ENCODE data around the gene GJA5. TPM values are rescaled to one million over a fixed set of nuclear protein-coding genes. Genes with fewer than 3 reads are reported as not detected.
A peak's percentile ranks its signal among the peaks of the same experiment; 100 is the strongest.

The GJA5 gene
- total RNA-seq, 3 donors from 2014 or later: not detected

DNA sequence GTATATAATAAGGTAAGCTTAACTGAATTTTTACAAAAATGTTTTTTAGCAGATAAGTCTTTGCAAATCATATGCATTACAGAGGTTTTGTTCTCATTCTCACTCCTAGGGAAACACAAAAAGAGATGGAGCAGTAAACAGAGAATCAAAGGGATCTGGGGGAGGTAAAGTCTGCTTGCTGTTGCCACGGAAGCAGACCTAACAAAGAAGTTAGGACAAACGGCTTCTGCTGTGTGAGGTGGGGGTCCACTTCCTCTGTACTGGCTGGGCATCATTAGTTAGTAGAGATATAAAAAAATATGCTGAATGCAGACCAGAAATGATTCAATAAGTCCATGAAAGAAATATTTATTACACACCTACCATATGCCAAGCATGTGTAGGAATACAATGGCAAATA lies 34.2 kb downstream of the GJA5 start:
- DNase-seq (no peak), ATAC-seq (no peak)
- Mint-ChIP-seq H3K27me3 (ENCODE audit: low read depth) (peaks cover 15% of the 10 kb centered on the region), H3K9me3 (no peaks in the 10 kb centered on the region), H3K4me3 (no peak overlapping the region), H3K36me3 (ENCODE audit: insufficient read depth) (no peaks in the 10 kb centered on the region), H3K4me1 (ENCODE audit: low read depth) (no peaks in the 10 kb centered on the region)

DNA sequence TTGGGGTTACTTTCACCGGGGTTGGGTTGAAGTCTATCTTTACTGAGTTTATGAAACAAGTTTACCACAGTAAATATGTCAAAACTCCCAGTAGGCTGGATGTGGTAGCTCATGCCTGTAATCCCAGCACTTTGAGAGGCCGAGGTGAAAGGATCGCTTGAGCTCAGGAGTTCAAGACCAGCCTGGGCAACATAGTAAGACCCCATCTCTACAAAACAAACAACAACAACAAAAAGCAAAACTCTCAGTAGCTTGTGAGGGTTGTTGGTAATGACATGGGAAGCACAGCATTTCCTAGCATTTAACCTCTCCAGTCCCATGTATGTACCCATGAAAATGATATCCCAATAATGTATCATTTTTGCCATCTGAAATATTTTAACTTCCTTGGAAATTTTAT lies 34.7 kb downstream of the GJA5 start:
- ATAC-seq: no peak
- H3K36me3 Mint-ChIP-seq (ENCODE audit: insufficient read depth): no peaks in the 10 kb centered on the region
- H3K4me3 Mint-ChIP-seq: no peak overlapping the region
- no peaks in the 10 kb centered on the region for H3K9me3 Mint-ChIP-seq
- DNase-seq: no peak
- peaks cover 10% of the 10 kb centered on the region for H3K27me3 Mint-ChIP-seq (ENCODE audit: low read depth)
- no peaks in the 10 kb centered on the region for H3K4me1 Mint-ChIP-seq (ENCODE audit: low read depth)

DNA sequence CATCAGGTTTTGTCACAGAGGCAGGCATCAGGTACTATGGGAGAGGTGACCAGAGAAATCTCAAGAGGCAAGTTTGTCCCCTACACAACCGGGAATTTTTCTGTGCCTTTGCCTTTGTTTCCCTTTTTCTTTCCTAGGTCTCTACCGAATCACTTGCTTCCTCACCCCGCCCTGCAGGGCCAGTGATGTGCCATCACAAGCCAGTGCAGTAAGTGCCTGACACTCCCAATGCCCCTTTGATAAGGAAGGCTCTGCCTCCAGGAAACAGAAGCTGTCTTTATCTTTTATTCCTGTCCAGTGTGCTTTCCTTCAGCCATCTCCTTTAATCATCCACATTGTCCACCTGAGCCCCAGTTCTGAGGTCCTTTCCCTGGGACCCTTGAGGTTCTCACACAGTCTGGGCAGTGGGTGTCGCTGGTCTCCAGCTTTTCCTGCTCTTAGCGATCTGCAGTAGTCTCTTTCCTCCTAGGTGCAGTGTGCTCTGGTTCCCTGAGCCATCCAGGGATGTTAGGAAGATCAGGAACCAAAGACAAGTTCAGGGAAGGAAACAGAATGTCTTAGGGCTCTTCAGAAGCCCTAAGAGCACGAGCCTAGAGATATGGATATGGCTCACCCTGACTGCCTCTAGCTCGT lies 36.6 kb downstream of the GJA5 start:
- ATAC-seq: peak in 1 of 2 donors; percentile 48

DNA sequence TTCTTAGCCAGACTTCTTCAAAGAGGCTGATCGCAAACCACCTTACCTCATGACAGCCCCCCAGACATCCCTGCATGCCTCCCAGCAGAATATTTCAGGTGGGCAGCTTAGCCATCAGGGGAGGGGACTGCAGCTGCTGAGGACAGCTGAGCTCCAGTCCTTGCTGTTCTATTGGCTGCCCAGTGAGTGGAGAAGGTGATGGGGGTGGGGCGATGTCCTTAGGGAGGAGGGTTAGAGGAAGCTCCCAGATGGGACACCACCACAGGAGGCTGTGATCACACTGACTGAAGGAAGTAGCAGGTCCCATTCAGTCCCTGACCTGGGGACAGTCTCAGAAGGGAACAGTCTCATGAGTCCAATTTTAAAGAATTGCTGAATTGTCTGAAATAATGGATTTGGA lies 38.3 kb downstream of the GJA5 start:
- Mint-ChIP-seq H3K4me1 (ENCODE audit: low read depth) (peaks cover 8% of the 10 kb centered on the region), H3K9me3 (no peaks in the 10 kb centered on the region), H3K27me3 (ENCODE audit: low read depth) (peaks cover 4% of the 10 kb centered on the region), H3K36me3 (ENCODE audit: insufficient read depth) (no peaks in the 10 kb centered on the region), H3K4me3 (no peak overlapping the region)
- ATAC-seq (no peak), DNase-seq (no peak)

More for the DNA sequence above, 36.6 kb downstream of the GJA5 start:
- Mint-ChIP-seq H3K27me3 (ENCODE audit: low read depth) (peaks cover 10% of the 10 kb centered on the region), H3K4me1 (ENCODE audit: low read depth) (no peaks in the 10 kb centered on the region), H3K36me3 (ENCODE audit: insufficient read depth) (no peaks in the 10 kb centered on the region), H3K4me3 (no peak overlapping the region), H3K9me3 (no peaks in the 10 kb centered on the region)
- DNase-seq: no peak

DNA sequence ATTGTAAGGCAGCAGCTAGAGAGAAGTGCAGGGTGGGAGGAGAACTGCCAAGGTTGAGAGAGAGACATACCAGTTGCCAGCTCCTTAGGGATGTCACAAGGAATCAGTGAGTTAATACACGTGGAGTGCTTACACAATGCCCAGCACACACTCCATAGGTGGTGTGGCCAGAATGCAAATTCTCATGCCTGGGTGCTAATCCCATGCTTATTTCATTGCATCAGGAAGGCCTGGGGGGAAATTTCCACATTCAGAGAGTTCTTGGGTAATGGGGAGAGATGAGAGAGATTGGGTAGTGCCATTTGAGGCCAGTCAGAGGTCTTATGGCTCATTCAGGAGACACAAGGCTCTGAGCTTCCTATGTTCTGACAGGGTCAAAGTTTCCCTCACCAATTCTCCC lies 38.7 kb downstream of the GJA5 start:
- ATAC-seq (no peak), DNase-seq (no peak)
- Mint-ChIP-seq H3K4me3 (no peak overlapping the region), H3K9me3 (no peaks in the 10 kb centered on the region), H3K36me3 (ENCODE audit: insufficient read depth) (no peaks in the 10 kb centered on the region), H3K27me3 (ENCODE audit: low read depth) (peaks cover 4% of the 10 kb centered on the region), H3K4me1 (ENCODE audit: low read depth) (peaks cover 12% of the 10 kb centered on the region)

DNA sequence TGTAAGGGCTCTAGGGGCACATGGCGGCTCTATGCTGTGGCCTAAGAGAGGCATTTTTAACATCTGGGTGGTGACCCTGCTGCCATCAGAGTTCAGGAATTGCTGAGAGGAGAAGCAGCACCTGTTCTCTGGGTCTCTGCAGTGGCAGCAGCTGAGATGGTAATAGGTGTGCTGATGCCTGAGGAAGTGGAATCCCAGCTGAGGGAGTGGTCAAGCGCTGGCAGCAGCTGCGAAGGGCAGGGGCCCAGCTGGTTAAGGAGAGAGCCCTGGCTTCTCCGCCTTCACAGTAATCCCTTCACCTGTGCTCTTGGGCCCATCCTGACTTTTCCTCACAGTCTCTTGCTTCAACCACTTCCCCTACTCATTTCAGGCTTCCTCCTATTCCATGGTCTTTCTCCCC lies 39.8 kb downstream of the GJA5 start:
- H3K36me3 Mint-ChIP-seq (ENCODE audit: insufficient read depth): no peaks in the 10 kb centered on the region
- H3K4me1 Mint-ChIP-seq (ENCODE audit: low read depth): peaks cover 12% of the 10 kb centered on the region
- DNase-seq (no peak), ATAC-seq (no peak)
- H3K4me3 Mint-ChIP-seq: no peak overlapping the region
- H3K27me3 Mint-ChIP-seq (ENCODE audit: low read depth): peaks cover 10% of the 10 kb centered on the region
- no peaks in the 10 kb centered on the region for H3K9me3 Mint-ChIP-seq

DNA sequence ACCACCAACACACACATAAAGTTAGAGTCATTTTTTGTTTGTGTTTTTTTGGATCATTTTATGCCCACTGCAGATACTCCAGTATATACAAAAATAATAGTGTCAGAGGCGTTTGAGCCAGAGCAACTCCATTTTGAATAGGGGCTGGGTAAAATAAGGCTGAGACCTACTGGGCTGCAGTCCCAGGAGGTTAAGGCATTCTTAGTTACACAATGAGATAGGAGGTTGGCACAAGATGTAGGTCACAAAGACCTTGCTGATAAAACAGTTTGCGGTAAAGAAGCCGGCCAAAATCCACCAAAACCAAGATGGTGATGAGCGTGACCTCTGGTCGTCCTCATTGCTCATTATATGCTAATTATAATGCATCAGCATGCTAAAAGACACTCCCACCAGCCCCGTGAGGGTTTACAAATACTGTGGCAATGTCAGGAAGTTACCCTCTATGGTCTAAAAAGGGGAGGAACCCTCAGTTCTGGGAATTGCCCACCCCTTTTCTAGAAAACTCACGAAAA lies 40.6 kb downstream of the GJA5 start:
- no peaks in the 10 kb centered on the region for H3K36me3 Mint-ChIP-seq (ENCODE audit: insufficient read depth)
- H3K27me3 Mint-ChIP-seq (ENCODE audit: low read depth): peaks cover 16% of the 10 kb centered on the region
- no peak overlapping the region for H3K4me3 Mint-ChIP-seq
- no peak for ATAC-seq
- no peak for DNase-seq
- no peaks in the 10 kb centered on the region for H3K9me3 Mint-ChIP-seq
- peaks cover 12% of the 10 kb centered on the region for H3K4me1 Mint-ChIP-seq (ENCODE audit: low read depth)

DNA sequence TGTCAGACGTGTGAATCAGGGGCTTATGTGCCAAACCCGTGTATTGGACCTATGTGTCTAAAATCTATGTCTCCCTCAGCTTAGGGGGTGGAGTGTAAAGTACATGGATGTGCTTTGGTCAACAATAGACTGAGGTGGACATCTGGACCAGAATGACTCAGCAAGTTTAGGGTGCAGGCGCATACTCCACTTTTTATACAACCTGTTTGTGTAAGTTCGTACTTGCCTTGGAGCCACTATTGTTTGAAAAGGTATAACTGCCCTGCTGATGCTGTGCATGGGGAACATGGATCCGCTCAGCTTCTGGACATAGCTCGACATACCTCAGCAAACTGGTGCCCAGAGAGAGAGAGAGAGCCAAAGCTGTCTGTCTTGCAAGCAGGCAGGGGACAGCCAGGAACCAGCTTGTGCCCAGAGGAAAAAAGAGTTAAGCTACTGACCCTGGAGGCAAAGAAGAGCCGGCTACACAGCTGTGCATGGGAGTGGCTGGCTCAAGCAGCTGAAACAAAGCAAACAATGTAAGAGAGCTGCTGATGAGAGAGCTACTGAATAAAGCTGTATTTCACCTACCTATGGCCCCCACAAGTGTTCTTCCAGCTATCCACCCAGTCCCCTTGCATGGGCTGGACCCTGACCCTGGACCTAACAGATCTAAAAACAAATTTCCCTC lies 41.2 kb downstream of the GJA5 start:
- no peaks in the 10 kb centered on the region for H3K36me3 Mint-ChIP-seq (ENCODE audit: insufficient read depth)
- peaks cover 12% of the 10 kb centered on the region for H3K4me1 Mint-ChIP-seq (ENCODE audit: low read depth)
- no peak for ATAC-seq
- H3K4me3 Mint-ChIP-seq: no peak overlapping the region
- no peaks in the 10 kb centered on the region for H3K9me3 Mint-ChIP-seq
- H3K27me3 Mint-ChIP-seq (ENCODE audit: low read depth): peaks cover 22% of the 10 kb centered on the region
- DNase-seq: no peak

DNA sequence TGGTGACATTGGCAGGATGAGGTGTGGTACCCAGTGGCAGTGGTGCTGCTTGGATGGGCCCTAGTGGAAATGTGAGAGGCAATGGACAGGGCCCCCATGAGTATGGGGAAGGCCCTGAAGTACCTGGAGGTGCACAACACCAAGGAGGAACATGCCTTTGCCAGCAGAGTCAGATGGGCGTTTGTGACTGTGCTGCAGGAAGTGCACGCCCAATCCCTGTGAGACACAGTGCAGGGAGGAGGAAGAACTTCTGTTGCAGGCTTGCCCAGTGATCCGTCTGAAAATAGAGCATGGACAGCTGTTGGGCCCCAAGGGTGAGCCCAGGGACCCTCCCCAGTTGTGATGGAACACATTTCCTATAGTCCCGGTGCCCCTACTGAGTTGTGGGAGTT lies 42.7 kb downstream of the GJA5 start:
- Mint-ChIP-seq H3K36me3 (ENCODE audit: insufficient read depth) (no peaks in the 10 kb centered on the region), H3K4me3 (no peak overlapping the region), H3K4me1 (ENCODE audit: low read depth) (peaks cover 12% of the 10 kb centered on the region), H3K27me3 (ENCODE audit: low read depth) (peaks cover 23% of the 10 kb centered on the region), H3K9me3 (no peaks in the 10 kb centered on the region)
- ATAC-seq: no peak
- DNase-seq: no peak

DNA sequence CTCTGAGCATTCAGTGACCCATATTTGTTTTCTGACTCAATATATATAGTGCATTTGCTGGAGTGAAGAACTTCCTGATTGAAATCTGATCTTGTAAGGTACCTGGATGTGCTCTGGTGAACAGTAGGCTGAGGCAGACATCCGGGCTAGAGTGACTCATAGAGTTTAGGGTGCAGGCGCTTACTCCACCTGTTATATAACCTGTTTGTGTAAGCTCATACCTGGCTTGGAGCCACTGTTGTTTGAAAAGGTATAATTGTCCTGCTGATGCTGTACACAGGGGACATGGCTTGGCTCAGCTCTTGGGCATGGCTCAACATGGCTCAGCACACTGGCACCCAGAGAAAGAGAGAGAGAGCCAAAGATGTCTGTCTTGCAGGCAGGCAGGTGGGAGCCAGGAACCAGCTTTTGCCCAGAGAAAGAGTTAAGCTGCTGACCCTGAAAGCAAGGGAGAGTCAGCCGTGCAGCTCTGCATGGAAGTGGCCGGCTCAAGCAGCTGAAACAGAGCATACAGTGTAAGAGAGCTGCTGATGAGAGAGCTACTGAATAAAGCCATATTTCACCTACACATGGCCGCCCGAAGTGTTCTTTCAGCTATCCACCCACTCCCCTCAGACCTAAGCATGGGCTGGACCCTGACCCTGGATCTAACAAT lies 43.2 kb downstream of the GJA5 start:
- H3K4me1 Mint-ChIP-seq (ENCODE audit: low read depth): peaks cover 12% of the 10 kb centered on the region
- peaks cover 24% of the 10 kb centered on the region for H3K27me3 Mint-ChIP-seq (ENCODE audit: low read depth)
- no peak overlapping the region for H3K4me3 Mint-ChIP-seq
- no peak for ATAC-seq
- H3K9me3 Mint-ChIP-seq: no peaks in the 10 kb centered on the region
- no peaks in the 10 kb centered on the region for H3K36me3 Mint-ChIP-seq (ENCODE audit: insufficient read depth)
- no peak for DNase-seq

DNA sequence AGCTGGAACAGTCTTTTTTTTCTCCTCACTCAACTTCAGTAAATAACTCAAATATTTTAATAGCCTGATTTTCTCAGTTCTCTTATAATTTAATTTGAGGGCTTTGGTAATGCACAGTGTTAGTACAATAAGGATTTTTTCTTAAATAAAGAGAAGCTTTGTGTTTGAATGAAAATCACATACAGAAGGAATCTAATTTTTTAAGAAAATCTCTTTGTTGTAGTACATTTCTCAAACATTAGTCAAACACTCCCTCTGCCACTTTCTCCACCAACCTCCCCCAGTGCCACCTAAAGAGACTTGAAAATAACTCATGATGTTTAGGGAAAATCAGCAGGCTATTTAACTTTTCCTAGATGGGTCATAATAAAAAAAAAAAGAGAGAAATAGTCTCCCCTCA lies 47.8 kb downstream of the GJA5 start:
- Mint-ChIP-seq H3K9me3 (no peaks in the 10 kb centered on the region), H3K36me3 (ENCODE audit: insufficient read depth) (no peaks in the 10 kb centered on the region), H3K4me3 (no peak overlapping the region), H3K4me1 (ENCODE audit: low read depth) (peaks cover 8% of the 10 kb centered on the region), H3K27me3 (ENCODE audit: low read depth) (peaks cover 31% of the 10 kb centered on the region)
- ATAC-seq: no peak
- DNase-seq: no peak

Other genes with a start within 250 kb of the GJA5 start
- gene BCL9, start 219.1 kb downstream of the GJA5 start, total RNA-seq: 10 to 100 TPM; 31.2 to 43.1 (median 42.6) TPM
- 1 to 10 TPM; 5.2 to 8.1 (median 5.6) TPM for gene ACP6, start 90.1 kb downstream of the GJA5 start, total RNA-seq
- gene GJA8, start 142.2 kb upstream of the GJA5 start, total RNA-seq: not detected
- gene GPR89B, start 167.8 kb upstream of the GJA5 start, total RNA-seq: 10 to 100 TPM; 12.2 to 15.6 (median 12.9) TPM

All from activated T-cell treated with anti-CD3 and anti-CD28 coated beads, Interleukin-2, amount 50 U/mL, for 4 hours (primary cell).